H1 (cell line): ENCODE measurements around the gene NAA38.
"Not testable (repeated sequence)": the region's sequence is repeated elsewhere in the genome, so short reads cannot be mapped to it uniquely, and the experiment has no call there.

ENCODE experiments used
- RBBP5 ChIP-seq: IDR thresholded peaks from 2 replicates; pipeline ENCODE4 v1.7.1; 2012; ENCODE audit warnings: low read depth, mild to moderate bottlenecking, inconsistent platforms, low read length, moderate library complexity, borderline replicate concordance
- RFX5 ChIP-seq: IDR thresholded peaks from 2 replicates; pipeline ENCODE4 v1.6.1; 2011; ENCODE audit warnings: low read depth, low read length, improper control_type of control experiment, borderline replicate concordance
- SIN3A ChIP-seq, 2 experiments: IDR thresholded peaks in 1 of 2; conservative IDR thresholded peaks in 1 of 2; 2 replicates each; pipeline ENCODE4 v1.6.1; 2011 to 2012; ENCODE audit warnings: low read length in 2 of 2, improper control_type of control experiment in 1 of 2, low read depth in 1 of 2, mild to moderate bottlenecking in 1 of 2
- SP4 ChIP-seq: IDR thresholded peaks from 2 replicates; pipeline ENCODE4 v1.6.1; 2012; ENCODE audit warnings: low read length, inconsistent platforms
- TF ChIP-seq, protein P1 (sequence below), 3 experiments: IDR thresholded peaks; 1 replicate in 2 of 3; 2 replicates in 1 of 3; pipeline versions ENCODE4 v1.5.1 to v1.6.1; 2011; ENCODE audit warnings: low read length in 3 of 3, mild to moderate bottlenecking in 3 of 3, inconsistent platforms in 2 of 3, low read depth in 1 of 3, moderate library complexity in 1 of 3; ENCODE audit not compliant: insufficient read depth in 1 of 3; ENCODE audit errors: control extremely low read depth in 1 of 3
- TF ChIP-seq, protein P2 (sequence below): IDR thresholded peaks from 2 replicates; pipeline ENCODE4 v1.6.1; 2012; ENCODE audit warnings: inconsistent platforms

DNA sequence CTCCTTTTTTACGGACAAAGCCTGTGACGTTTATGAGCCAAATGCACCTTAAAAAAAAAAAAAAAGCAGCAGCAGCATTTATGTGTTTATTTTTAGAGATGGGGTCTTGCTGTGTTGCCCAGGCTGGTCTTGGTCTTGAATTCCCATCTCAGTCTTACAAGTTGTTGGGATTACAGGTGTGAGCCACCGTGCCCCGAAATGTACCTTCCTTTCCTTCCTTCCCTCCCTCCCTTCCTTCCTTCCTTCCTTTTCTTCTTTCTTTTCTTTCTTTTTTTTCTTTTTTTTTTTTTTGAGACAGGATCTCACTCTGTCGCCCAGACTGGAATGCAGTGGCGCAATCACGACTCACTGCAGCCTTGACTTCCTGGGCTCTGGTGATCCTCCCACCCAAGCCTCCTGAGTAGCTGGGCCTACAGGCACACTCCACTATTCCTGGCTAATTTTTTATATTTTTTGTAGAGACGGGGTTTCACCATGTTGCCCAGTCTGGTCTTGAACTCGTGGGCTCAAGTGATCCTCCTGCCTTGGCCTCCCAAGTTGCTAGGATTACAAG lies 47.5 kb downstream of the NAA38 start:
- not testable (repeated sequence) for TF ChIP-seq SIN3A (conservative IDR thresholded peaks at IDR 0.05 in 1 of 2, IDR thresholded peaks at IDR 0.05 in 1 of 2; ENCODE audit: low read depth in 1 of 2, low read length in 2 of 2); SP4; RBBP5; RFX5
- TF ChIP-seq, protein P1, sequence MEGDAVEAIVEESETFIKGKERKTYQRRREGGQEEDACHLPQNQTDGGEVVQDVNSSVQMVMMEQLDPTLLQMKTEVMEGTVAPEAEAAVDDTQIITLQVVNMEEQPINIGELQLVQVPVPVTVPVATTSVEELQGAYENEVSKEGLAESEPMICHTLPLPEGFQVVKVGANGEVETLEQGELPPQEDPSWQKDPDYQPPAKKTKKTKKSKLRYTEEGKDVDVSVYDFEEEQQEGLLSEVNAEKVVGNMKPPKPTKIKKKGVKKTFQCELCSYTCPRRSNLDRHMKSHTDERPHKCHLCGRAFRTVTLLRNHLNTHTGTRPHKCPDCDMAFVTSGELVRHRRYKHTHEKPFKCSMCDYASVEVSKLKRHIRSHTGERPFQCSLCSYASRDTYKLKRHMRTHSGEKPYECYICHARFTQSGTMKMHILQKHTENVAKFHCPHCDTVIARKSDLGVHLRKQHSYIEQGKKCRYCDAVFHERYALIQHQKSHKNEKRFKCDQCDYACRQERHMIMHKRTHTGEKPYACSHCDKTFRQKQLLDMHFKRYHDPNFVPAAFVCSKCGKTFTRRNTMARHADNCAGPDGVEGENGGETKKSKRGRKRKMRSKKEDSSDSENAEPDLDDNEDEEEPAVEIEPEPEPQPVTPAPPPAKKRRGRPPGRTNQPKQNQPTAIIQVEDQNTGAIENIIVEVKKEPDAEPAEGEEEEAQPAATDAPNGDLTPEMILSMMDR (IDR thresholded peaks at IDR 0.05; ENCODE audit: control extremely low read depth in 1 of 3, insufficient read depth in 1 of 3, low read depth in 1 of 3, low read length in 3 of 3) = not testable (repeated sequence)
- TF ChIP-seq, protein P2, sequence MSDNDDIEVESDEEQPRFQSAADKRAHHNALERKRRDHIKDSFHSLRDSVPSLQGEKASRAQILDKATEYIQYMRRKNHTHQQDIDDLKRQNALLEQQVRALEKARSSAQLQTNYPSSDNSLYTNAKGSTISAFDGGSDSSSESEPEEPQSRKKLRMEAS = not testable (repeated sequence)
